AG09309 (cell line): ENCODE results near the gene CRYL1.

Experiments
- DNase-seq: peaks from one replicate; pipeline ENCODE4 v3.0.0-alpha.2; 2010; ENCODE audit warnings: low read depth
- H3K4me3 ChIP-seq: 2 replicates; pipeline ENCODE4 v1.5.1; 2011; ENCODE audit warnings: mild to moderate bottlenecking, low read depth, low read length, moderate library complexity; ENCODE audit not compliant: control insufficient read depth
- CTCF ChIP-seq: IDR thresholded peaks from 2 replicates; pipeline ENCODE4 v1.5.1; 2011; ENCODE audit warnings: mild to moderate bottlenecking, low read depth, low read length, inconsistent platforms; ENCODE audit not compliant: insufficient read depth, control insufficient read depth; ENCODE audit errors: missing control alignments

The CRYL1 gene

DNA sequence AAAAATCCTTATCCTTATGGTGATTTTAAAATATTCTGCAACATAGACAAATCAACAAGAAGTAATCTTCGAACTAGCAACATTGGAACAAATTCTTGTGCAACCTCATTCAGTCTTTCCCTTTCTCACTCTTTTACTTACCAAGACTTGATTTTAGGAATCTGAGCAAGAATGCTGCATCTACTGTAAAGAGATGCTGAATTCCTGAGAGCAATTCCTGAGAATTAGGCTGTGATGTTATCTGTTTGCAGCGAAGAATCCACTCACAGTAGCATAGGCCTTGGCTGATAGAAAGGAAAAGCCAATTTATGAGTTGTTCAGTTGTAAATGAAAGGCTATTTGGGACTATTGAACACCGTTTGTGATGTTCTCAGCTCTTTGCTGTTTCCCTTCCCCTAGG lies 144.3 kb downstream of the CRYL1 start:
- TF ChIP-seq CTCF = no peak
- DNase-seq = no peak
- no peak overlapping the region for H3K4me3 ChIP-seq

- TF ChIP-seq CTCF = no peak
- no peak overlapping the region for H3K4me3 ChIP-seq
- no peak for DNase-seq
These were observed 146.9 kb downstream of the CRYL1 start for GRCh38 chr13:20378721-20379120.

- DNase-seq = no peak
- TF ChIP-seq CTCF = no peak
- H3K4me3 ChIP-seq = no peak overlapping the region
These were observed 147.9 kb downstream of the CRYL1 start for GRCh38 chr13:20377720-20378119.

GRCh38 chr13:20375871-20376270 lies 149.8 kb downstream of the CRYL1 start:
- no peak overlapping the region for H3K4me3 ChIP-seq
- TF ChIP-seq CTCF = no peak
- no peak for DNase-seq

DNA sequence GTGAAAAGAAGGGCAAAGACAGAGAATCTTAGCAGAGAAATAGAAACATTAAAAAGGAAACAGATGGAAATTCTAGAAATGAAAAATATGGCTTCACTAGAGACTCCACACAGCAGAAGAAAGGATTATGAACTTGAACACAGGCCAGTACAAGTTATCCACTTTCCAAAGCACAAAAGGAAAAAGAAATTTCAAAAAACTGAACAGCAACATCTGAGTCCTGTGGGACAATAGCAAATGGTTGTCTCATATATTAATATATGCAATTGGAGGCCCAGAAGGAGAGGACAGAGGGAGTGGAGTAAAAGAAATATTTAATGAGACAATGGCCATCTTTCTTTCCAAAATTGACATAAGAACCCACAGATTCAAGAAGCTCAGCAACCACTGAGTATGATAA lies 151.8 kb downstream of the CRYL1 start:
- no peak for DNase-seq
- no peak for TF ChIP-seq CTCF
- no peak overlapping the region for H3K4me3 ChIP-seq

DNA sequence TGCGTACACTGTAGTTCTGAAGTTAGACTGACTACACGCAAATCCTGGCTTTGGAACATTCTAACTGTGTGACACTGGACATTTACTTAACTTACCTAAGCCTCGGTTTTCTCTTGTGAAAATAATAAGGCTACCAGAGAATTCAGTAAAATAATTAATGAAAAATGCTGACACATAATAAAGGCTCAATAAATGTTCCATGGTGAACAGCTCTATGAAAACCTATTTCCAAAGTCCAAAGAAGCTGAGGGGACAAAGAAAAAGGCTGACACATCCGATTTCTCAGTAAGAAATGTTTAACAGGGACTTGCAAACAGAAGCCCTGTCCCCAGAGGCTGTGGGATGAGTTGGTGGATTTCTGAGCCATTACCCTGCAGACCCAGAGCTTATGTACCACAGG lies 153.8 kb downstream of the CRYL1 start:
- no peak for DNase-seq
- no peak for TF ChIP-seq CTCF
- H3K4me3 ChIP-seq = no peak overlapping the region

GRCh38 chr13:20370815-20371421 lies 154.7 kb downstream of the CRYL1 start:
- DNase-seq = no peak
- no peak for TF ChIP-seq CTCF

More at GRCh38 chr13:20370815-20371421, 154.7 kb downstream of the CRYL1 start:
- no peak overlapping the region for H3K4me3 ChIP-seq
